Stimulated activated CD4-positive, alpha-beta T cell treated with anti-CD3 and anti-CD28 coated beads, Interleukin-4, amount 100 ng/mL, for 4 hours (primary cell): ENCODE measurements around the gene ZNF865.

Experiments used
- DNase-seq, 2 experiments: peaks; one replicate each; pipeline ENCODE4 v3.0.0-alpha.2; 2020

The ZNF865 gene

DNA sequence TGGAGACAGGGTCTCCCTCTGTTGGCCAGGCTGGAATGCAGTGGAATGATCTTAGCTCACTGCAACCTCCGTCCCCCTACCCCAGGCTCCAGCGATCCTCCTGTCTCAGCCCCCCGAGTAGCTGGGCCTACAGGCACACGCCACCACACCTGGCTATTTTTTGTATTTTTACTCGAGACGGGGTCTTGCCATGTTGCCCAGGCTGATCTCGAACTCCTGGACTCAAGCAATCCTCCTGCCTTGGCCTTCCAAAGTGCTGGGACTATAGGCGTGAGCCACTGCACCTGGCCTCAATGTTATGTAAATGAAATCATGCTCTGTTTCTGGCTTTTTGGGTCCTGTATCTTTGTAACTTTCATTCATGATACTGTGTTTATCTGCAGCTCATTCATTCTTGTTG lies 16.7 kb upstream of the ZNF865 start:
- DNase-seq, result no peak

DNA sequence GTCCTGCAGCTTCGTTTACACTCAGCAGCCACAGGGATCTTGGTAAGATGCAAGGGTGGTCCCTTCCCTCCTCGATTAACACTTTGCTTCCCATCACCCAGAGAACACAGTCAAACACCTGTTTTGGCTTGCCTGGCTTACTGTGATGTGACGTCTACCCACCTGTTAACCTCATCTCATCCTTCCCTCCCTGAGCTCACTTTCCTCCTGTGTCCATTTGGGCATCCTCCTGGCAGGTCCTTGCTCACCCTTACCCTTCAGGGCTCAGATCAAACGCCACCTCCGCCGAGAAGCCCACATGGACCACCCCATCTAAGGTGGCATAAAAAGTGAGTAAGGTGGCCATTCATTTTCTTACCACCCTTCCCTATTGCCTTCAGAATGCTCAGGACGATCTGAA lies 15.3 kb upstream of the ZNF865 start:
- no peak for DNase-seq

DNA sequence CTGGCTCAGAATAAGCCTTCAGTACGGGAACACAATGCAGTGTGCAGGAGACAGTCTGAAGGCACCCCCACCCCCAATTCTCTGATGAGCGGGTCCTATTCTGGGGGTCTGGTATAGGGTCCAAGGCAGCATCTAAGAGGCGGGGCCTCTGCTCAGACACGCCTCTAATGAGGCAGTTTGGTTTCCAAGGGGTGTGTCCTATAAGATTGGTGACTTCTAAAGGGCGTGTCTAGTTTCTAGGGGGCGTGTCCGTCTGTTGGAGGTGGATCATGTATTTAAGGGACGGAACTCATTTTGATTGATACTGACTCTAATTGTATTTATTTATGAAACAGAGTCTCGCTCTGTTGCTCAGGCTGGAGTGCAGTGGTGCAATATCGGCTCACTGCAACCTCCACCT lies 14.8 kb upstream of the ZNF865 start:
- DNase-seq, result no peak

DNA sequence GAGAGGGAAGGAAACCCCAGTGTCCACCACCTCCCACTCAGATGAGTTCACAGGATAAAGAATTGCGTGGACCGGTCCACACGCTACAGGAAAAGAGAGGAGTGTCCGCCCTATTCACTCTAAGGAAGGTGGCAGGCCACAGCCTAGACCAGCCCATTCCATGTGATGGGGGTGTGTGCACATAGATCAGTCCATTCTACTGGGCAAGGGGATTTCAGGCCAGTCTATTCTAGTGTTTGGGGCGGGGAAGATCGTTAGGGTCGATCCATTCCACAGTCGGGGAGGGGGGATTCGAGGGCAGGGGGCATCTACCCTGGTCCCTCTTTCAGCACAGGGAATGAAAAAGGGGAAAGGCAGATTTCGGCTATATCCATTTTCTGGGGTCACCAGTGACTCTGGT lies 13.9 kb upstream of the ZNF865 start:
- DNase-seq, result no peak

DNA sequence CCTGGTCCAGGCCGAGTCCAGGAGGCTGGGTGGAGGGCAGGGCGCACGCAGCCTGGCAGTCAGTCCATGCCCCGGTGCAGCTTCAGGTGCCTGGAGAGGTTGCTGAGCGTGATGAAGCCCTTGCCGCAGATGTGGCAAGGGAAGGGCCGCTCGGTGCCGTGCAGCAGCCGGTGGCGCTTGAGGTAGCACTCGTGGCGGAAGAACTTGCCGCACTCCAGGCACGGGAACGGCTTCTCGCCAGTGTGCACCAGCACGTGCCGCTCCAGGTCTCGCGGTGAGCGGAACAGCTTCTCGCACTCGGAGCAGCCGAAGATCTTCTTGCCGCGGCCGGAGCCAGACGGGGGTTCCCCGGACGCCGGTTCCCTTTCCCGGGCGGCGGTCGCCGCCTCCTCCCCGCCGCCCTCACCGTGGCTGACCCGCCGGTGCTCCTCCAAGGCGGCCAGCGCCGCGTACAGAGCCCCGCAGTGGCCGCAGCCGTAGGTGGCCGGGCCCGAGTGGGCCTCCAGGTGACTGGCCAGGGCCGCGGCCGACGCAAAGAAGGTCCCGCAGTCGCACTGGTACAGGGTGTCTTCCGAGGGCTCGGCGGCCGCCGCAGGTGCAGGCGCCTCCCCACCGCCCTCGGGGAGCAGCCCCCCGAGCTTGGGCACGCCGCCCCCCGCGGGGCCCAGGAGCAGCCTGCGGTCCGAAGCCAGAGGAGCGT lies 12.9 kb upstream of the ZNF865 start:
- no peak for DNase-seq

DNA sequence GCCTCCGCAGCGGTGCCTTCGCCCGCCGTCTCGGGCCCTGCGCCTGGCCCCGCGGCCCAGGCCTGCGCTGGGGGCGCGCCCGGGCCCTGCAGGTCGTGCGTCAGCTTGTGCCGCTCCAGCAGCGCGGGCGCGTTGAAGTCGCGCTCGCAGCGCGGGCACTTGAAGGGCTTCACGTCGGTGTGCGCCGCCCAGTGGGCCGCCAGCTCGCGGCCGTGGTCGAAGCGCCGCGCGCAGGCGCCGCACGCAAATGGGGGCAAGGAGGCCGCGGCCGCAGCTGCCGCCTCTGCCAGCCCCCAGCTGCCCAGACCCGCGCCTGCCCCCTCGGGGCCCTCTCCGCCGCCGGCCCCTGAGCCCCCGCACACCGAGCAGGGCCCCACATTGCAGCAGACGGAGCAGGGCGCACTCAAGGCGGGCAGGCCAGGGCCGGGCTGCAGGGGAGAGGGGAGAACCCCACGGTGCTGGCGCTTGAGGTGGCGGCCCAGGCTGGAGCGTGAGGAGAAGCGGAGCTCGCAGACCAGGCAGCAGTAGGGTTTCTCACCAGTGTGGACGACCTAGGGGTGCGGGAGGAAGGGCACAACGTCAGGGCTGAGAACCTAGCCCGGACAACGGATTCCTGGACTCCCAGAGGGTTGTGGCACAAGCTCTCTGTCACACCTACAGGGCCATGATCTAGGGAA lies 12.2 kb upstream of the ZNF865 start:
- no peak for DNase-seq

DNA sequence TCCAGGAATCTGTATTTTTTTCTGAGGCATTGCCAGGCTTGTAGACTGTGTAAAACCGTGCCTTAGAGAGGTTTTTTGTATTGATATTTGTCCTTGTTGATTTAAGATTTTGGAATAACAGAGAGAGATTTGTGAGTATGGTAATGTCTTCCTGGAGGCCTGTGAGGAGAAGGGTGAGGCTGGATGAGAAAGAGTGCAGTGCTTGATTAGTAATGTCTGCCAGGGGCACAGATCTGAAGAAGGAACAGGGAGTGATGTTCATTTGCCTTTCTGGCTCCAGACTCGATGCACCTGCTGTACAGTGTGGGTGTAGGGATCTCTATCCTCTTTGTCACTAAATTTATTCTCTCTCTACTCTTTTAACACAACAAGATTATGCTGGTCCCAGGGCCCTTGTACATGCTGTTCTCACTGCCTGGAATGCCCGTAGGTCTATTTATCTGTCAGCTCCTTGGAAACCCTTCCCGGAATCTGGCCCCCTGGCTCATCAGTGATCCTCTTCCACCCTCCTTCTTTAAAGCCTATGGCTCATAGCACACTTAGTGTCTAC lies 10.4 kb upstream of the ZNF865 start:
- no peak for DNase-seq

DNA sequence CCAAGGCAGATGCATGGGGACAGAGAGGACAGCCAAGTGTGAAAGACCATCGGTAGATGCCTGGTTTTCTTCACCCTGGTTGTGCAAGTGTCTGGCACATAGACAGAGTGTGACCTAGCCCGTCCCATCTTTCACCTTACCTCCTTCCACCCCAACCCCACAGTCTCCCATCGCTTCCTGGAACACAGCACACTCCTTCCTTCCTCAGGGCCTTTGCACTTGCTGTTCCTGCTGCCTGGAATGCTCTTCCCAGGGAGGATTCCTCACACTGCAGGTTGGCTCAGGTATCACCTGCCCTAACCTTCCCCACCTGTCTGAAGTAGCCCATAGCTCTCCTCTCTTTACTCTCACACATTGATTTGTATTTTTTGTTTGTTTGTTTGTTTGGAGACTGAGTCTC lies 9.1 kb upstream of the ZNF865 start:
- no peak for DNase-seq

DNA sequence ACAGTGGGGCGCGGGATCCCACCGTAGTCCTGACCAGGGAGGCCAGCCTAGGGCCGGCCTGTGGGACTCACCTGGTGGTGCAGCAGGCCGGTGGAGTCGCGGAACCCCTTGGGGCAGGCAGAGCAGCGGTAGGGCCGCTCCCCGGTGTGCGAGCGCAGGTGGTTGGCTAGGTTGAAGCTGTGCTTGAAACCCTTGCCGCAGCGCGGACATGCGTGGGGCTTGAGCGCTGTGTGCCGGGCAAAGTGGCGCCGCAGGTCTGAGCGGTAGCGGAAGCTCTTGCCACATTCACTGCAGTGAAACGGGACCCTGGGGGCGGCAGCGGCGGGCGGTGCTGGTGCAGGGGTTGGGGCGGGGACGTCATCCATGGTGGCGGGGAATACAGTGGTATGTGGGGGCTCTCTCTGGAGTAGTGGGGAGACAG lies 7.9 kb upstream of the ZNF865 start:
- no peak for DNase-seq

DNA sequence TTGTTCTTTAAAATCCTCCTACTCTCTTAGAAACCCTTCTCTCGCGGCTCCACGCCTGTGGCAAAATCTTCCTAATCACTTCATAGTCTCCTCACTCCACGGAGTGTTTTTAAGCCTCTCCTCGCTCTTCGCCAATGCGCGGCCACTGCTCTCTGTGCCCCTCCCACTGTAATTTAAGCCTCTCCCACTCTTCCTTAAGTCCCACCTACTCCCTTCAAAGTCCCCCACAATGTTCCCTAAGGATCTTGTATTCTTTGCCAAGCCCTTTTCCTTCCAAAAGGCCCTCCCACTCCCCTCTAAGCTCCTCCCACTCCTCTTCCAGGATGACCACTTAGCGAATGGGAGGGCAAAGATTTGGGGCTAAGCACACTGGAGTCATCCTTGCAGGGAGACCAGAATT lies 7.4 kb upstream of the ZNF865 start:
- no peak for DNase-seq

DNA sequence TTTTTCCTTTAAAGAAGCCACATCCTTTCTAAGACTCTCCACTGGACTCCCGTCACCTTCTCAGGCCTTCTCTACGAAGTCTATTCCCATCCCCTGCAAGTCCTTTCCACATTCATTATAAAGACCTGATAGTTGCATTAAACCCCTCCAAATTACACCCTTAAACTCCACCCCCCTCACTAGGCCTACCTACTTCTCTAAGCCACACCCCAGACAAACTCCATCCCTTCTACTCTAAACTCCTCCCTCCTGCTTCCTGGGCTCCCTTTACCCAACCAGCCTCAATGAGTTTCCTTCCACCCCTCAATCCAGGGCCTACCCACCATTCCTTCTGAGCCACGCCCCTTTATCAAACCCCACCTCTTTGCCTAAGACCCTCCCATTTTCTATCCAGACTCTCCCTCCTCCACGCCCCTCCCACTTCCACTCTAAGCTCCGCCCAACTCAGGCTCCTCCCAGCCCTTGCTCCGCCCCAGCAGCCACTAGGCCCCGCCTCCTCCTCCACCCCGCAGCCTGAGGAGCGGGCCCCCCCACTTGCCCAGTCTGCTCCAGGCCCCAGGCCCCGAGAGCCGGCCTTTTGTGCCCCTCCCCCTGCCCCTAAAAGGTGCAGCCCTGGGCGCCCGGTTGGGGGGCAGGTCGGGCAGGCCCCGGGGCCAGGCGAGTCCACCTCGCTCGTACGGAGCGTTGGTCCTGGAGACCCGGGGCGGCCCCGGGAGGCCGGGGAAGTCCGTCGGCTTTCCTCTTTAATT lies 6.6 kb upstream of the ZNF865 start:
- peak; percentile 87 to 89 for DNase-seq

DNA sequence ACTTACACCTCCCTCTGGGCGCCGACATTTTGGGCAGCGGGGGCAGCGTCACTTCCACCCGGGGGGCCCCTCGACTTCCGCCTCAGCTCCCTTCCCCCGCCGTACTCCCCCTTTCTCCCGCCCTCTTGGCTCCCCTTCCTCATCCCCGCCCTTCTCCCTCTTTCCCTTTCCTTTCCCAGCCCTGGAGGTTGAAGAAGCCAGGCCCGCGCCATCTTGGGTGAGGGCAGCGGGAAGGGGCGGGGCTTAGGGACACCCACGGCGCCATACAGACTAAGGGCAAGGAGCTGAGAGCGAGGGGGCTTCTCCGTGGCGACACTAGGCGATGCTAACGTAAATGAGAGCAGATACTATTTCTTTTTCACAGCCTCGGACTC lies 6.0 kb upstream of the ZNF865 start, which contains the start of gene FIZ1:
Gene FIZ1, minus strand, starts transcription at position 50 of the 374 bp plus-strand sequence. CDS start 1,652 bp downstream, outside the sequence.
- peak; percentile 93 to 95 for DNase-seq

DNA sequence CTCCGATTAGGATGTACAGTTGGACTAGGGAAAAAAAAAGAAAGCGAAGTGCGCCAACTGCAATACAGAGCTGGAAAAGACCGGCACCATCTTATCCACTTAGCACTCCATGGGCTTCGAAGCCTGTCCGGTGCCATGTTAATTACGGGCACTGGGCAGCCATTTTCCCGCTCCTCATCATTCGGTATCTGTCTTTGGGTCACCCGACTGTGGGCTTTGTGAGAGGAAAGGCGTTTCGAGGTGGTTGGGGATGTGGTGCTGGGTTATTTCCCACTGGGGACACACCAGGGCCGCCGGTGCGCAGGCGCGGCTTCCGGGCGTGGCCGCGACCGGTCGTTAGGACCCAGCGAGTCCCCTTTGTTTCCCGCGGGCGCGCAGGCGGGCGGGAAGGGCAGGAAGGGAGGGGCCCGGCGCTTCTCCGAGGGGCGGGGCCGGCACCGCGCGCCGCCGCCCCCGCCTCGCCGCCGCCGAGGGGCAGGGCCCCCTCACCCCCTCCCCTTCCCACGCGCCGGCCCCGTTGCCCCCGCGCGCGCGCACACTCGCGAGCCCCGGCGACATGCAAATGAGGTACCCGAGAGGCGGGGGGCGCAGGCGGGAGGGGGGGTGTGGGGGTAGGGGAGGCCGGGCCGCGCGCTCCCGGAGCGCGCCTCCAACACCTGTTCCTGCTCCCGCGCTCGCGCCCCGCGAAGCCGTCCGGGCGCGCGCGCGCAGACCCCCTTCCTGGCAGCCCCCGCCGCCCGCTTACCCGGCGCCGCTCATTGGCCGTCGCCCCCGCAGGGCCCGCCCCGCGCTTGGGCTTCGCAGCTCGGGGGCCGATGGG lies 5.4 kb upstream of the ZNF865 start, which contains the start of gene ZNF524:
Gene ZNF524, plus strand, starts transcription at position 447 of the 820 bp plus-strand sequence. CDS start 1,825 bp downstream, outside the sequence.
- DNase-seq, result peak; percentile 82 to 84

DNA sequence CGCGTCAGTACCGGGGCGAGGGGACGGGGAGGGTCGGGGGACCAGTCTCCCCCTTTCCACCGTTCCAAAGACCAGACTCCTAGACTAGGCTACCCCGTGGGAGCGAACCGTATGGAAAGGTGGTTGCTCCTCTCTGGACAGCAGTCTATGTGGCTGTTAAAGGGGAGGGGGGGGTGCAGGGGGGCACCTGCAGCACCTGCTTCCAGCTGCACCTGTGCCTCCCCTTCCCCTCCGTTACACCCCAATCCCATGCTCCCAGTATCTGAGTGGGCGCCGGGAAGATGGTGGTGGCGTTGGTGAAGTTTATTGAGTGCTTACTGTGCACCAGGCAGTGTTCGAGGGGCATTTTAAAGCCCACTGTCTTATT lies 4.8 kb upstream of the ZNF865 start:
- no peak for DNase-seq

DNA sequence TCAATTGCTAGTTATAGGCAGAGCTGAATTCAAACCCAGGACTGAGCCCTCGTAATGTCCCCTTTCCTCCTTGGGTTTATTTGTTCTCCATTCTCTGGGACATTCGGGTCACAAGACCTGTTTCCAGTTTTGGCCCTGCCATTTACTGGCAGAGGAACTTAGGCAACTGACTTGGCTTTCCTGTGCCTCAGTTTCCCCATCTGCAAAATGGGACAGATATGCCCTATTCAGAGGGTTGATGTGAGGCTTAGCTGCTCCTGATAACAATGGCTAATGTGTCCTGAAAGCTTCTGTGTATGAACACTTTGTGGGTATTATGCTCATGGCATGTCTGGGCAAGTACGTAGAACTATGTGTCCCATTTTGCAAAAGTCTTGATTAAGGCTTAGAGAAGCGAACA lies 4.4 kb upstream of the ZNF865 start:
- no peak for DNase-seq

DNA sequence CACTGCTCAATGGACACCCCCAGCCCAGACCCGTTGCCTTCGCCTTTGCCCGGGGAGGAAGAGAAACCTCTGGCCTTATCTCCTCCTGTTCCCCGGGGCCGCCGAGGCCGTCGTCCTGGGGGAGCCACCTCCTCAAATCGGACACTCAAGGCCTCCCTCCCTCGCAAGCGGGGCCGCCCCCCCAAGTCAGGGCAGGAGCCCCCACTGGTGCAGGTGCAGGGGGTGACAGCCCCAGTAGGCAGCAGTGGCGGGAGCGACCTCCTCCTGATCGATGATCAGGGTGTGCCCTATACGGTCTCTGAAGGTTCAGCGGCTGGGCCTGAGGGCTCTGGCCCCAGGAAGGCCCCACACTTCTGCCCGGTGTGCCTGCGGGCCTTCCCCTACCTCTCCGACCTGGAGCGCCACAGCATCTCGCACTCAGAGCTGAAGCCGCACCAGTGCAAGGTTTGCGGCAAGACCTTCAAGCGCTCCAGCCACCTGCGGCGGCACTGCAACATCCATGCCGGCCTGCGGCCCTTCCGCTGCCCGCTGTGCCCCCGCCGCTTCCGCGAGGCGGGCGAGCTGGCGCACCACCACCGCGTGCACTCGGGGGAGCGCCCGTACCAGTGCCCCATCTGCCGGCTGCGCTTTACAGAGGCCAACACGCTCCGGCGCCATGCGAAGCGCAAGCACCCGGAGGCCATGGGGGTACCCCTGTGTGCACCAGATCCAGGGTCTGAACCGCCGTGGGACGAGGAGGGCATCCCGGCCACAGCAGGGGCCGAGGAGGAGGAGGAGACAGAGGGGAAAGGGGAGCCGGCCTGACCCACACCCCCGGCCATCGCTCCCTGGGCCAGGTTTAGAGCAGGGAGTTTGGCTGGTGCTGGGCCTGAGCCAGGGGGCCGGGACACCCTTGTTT lies 3.1 kb upstream of the ZNF865 start:
- no peak for DNase-seq

DNA sequence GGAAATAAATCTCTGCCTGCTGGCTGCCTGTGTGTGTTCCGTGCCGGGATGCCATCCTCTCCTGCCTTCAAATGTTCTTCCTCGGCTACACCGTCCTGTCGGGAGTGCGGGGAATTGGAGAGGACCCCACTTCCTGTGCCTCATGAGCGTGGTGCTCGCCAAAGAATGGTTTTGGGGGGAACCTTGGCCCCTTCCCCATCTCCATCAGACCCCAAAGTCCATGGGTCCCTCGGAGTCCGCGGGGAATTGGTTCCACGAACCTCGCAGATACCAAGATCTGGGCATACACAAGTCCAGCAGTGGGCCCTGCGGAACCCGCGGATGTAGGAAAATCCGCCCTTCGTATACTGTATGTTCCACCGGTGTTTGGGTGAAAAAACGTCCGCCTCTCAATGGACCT lies 2.3 kb upstream of the ZNF865 start:
- no peak for DNase-seq

DNA sequence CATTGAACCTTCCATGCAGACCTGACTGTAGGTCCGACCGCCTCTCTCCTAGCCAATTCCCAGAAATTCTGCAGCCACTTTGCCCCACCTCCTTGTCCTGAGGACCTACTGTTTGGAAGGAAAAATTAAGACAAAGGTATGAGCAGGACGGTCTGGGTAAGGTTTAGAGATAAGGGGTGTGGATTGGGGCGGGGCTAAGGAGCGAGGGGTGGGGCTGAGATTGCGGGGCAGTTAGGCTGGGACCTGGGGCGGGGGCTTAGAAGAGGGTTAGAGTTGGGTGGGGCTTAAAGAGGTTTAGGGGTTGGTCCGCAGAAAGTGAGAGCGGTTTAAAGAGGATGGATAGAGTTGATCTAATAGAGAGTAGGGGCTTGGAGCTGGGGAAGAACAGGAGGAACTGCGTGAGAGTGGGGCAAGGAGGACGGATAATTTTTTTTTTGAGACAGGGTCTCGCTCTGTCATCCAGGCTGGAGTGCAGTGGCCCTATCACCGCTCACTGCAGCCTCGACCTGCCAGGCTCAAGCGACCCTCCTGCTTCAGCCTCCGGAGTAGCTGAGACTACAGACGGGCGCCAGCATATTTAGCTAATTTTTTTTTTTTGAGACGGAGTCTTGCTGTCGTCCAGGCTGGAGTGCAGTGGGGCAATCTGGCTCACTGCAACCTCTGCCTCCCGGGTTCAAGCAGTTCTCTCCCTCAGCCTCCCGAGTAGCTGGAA lies 1.7 kb upstream of the ZNF865 start:
- no peak for DNase-seq

DNA sequence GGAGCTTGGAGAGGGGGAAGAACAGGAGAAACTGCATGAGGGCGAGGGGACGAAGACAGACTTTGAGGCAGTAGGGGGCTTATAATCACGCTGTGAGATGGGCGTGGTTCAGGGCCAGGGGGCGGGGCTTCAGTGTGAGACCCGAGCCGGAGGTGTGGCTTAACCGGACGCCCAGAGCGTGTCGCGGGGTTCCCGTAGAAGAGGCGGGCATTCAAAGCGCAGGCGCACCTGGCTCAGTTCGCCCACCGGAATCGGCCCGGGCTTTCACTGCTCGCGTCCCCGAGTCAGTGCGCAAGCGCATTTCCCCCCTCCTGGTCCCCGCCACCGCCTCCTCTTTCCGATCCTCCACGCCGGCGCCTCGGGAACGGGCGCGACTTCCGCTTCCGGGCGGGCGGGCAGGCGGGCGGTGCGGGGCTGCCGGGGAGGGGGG lies 225 bp upstream of the ZNF865 start:
- DNase-seq, result peak; percentile 99

DNA sequence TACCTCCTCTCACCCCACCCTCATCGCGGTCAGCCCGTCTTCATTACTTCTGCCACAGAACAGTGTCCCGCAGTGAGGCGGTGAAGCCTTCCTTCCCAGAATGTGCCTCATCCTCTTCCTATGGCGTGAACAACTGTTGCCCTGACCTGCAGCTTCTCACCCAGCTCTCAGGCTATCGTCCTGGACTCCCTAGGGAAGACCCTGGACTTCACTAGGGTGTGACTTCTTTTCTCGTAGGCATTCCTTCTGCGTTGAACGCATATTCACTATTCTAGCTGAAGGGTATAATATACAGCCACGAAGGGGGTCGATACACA lies 982 bp downstream of the ZNF865 start:
- no peak for DNase-seq

DNA sequence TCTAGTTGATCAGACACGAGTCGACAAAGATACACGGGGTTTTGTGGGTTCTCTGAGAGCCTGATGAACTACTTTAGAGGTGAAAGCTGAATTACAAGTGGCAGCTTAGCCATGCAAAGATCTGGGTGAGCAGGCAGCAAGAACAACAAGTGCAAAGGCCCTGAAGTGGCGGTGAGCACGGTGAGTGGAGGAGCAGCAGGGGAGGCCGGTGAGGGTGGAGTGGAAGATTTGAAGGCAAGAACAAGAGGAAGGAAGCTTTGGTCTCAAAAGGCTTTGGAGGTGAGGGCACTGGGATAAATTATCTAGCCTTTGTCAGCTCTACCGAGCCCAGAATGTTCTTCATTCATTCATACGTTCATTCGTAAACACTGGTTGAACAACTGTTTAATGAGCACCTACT lies 1.4 kb downstream of the ZNF865 start:
- no peak for DNase-seq
